Endothelial cell of umbilical vein (primary cell): ENCODE results near the gene RRP8.

Source experiments
- EZH2 ChIP-seq: IDR thresholded peaks from 2 replicates; pipeline ENCODE4 v1.6.1; 2012; ENCODE audit warnings: borderline replicate concordance, low read depth, mild to moderate bottlenecking, moderate library complexity, low read length, inconsistent platforms; ENCODE audit not compliant: severe bottlenecking
- FOS ChIP-seq: IDR thresholded peaks from 2 replicates; pipeline ENCODE4 v1.6.1; 2011; ENCODE audit warnings: mild to moderate bottlenecking, low read length, moderate library complexity, borderline replicate concordance; ENCODE audit not compliant: insufficient read depth
- GATA2 ChIP-seq: IDR thresholded peaks from 2 replicates; pipeline ENCODE4 v1.7.0; 2011; ENCODE audit warnings: low read depth, mild to moderate bottlenecking, moderate library complexity, mixed read lengths, low read length; ENCODE audit not compliant: insufficient read length, insufficient read depth
- JUN ChIP-seq: IDR thresholded peaks from 2 replicates; pipeline ENCODE4 v1.6.1; 2011; ENCODE audit warnings: borderline replicate concordance, low read depth; ENCODE audit not compliant: insufficient read length, insufficient read depth
- MAX ChIP-seq: IDR thresholded peaks from 2 replicates; pipeline ENCODE4 v1.6.1; 2011; ENCODE audit not compliant: insufficient read depth, insufficient read length
- MYC ChIP-seq: IDR thresholded peaks from one replicate; pipeline ENCODE4 v1.6.1; 2011; ENCODE audit warnings: mild to moderate bottlenecking, low read depth, low read length
- POLR2A ChIP-seq: IDR thresholded peaks from 2 replicates; pipeline ENCODE4 v1.6.1; 2012; ENCODE audit warnings: low read depth, mild to moderate bottlenecking, control low read depth, low read length
- POLR2AphosphoS5 ChIP-seq: IDR thresholded peaks from 2 replicates; pipeline ENCODE4 v1.6.1; 2012; ENCODE audit warnings: low read depth, mild to moderate bottlenecking, control low read depth, low read length, moderate library complexity; ENCODE audit not compliant: insufficient read depth
- TF ChIP-seq, protein P1 (sequence below), 2 donors: IDR thresholded peaks; 1 replicate in 1 of 2; 2 replicates in 1 of 2; pipeline ENCODE4 v1.5.1; 2011; ENCODE audit warnings: low read length in 2 of 2, mild to moderate bottlenecking in 2 of 2, moderate library complexity in 2 of 2, control low read depth in 1 of 2, inconsistent platforms in 1 of 2, low read depth in 1 of 2; ENCODE audit not compliant: insufficient read depth in 1 of 2; ENCODE audit errors: extremely low read depth in 1 of 2

DNA sequence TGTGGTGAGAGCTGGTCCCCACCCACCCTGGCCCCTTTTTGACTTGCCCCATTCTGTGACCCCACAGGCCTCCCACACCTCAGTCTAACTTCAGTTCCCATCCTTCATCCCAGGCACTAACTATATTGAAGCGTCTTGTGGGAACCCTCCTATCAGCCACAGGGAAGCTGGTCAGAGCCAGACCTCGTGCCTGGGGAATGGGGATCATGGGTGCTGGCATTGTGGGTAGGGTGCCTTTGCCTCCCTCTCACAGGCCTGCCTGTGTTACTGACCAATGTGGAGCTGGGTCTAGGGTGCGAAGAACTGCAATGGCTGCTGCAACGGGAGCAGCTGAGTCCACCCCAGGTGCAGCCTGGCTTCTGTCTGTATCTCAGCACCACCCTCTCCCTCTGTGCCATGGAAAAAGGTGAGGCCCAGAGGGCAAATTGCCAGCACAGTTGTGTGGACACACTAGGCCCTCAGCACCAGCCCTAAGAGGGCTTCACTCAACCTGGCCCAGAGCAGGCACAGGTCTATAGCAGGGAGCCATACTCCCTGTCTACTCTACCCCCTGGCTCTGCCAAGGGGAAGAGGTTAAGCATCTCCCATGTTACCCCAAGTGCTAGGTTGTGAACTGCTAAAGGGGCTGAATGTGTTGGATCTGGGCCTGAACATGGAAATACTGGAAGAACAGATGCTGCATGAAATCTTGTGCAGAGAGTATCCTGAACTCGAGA is 37.3 kb downstream of the RRP8 start:
- no peak for TF ChIP-seq EZH2
- TF ChIP-seq, protein P1, sequence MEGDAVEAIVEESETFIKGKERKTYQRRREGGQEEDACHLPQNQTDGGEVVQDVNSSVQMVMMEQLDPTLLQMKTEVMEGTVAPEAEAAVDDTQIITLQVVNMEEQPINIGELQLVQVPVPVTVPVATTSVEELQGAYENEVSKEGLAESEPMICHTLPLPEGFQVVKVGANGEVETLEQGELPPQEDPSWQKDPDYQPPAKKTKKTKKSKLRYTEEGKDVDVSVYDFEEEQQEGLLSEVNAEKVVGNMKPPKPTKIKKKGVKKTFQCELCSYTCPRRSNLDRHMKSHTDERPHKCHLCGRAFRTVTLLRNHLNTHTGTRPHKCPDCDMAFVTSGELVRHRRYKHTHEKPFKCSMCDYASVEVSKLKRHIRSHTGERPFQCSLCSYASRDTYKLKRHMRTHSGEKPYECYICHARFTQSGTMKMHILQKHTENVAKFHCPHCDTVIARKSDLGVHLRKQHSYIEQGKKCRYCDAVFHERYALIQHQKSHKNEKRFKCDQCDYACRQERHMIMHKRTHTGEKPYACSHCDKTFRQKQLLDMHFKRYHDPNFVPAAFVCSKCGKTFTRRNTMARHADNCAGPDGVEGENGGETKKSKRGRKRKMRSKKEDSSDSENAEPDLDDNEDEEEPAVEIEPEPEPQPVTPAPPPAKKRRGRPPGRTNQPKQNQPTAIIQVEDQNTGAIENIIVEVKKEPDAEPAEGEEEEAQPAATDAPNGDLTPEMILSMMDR (IDR thresholded peaks at IDR 0.05; ENCODE audit: extremely low read depth in 1 of 2, insufficient read depth in 1 of 2, low read depth in 1 of 2, low read length in 2 of 2): no peak
- no peak for TF ChIP-seq POLR2A
- no peak for TF ChIP-seq MYC
- no peak for TF ChIP-seq POLR2AphosphoS5
- TF ChIP-seq MAX: no peak
- no peak for TF ChIP-seq GATA2
- TF ChIP-seq JUN: no peak
- no peak for TF ChIP-seq FOS
